C4-2B (cell line): ENCODE results near the gene KRTAP4-8.

ENCODE experiments used
- CTCF ChIP-seq: fragments of 450-650 bp; conservative IDR thresholded peaks from 2 replicates; pipeline ENCODE4 v1.5.1; 2017; ENCODE audit warnings: mild to moderate bottlenecking
- ZFX ChIP-seq: fragments of 450-650 bp; IDR thresholded peaks from 2 replicates; pipeline ENCODE4 v1.6.1; 2017

- no peak for TF ChIP-seq CTCF
- TF ChIP-seq ZFX: no peak
These were observed 42.6 kb upstream of the KRTAP4-8 start, which contains the start of gene KRTAP4-6 for GRCh38 chr17:41140360-41141131.
